H1 (cell line): ENCODE data around the gene MAVS. TPM values are rescaled to one million over a fixed set of nuclear protein-coding genes. Genes with fewer than 3 reads are reported as not detected.
"Not testable (repeated sequence)": the region's sequence is repeated elsewhere in the genome, so short reads cannot be mapped to it uniquely, and the experiment has no call there.

Experiments
- CTCF ChIA-PET: fragments of 300-600 bp; sonication (Branson Sonifier 250); formaldehyde crosslinking; loops from one replicate; lab custom pipeline; 2021; ENCODE audit not compliant: partially characterized antibody; lab: Charles Lee
- POLR2A ChIA-PET: fragments of 300-600 bp; sonication (Branson Sonifier 250); formaldehyde crosslinking; loops from one replicate; lab custom pipeline; 2021; ENCODE audit warnings: inconsistent platforms; ENCODE audit not compliant: partially characterized antibody; lab: Charles Lee
- DNase-seq, 2 experiments: peaks; one replicate each; pipeline versions ENCODE4 v3.0.0 to v3.0.0-alpha.2; 2010 to 2022; ENCODE audit warnings: low spot score in 2 of 2, low read depth in 1 of 2, mixed read lengths in 1 of 2
- FAIRE-seq: peaks from 2 replicates; lab custom pipeline; 2011; peaks lifted over from hg19 to GRCh38; lab: Jason Lieb, UNC
- H2AFZ ChIP-seq: 2 replicates; pipeline ENCODE4 v1.8.1; 2012; ENCODE audit warnings: low read length, inconsistent platforms
- H2AK5ac ChIP-seq: 2 replicates; pipeline ENCODE4 v1.6.1; 2013; ENCODE audit warnings: low read depth, low read length
- H2BK120ac ChIP-seq: replicated peaks from 2 replicates; pipeline ENCODE3; 2013; ENCODE audit warnings: low read depth, low read length, inconsistent platforms
- H2BK12ac ChIP-seq: 2 replicates; pipeline ENCODE4 v1.6.1; 2013; ENCODE audit warnings: low read depth, low read length
- H2BK15ac ChIP-seq: 2 replicates; pipeline ENCODE4 v1.6.1; 2013; ENCODE audit warnings: low read length
- H2BK20ac ChIP-seq: 2 replicates; pipeline ENCODE4 v1.6.1; 2013; ENCODE audit warnings: low read length
- H2BK5ac ChIP-seq: 2 replicates; pipeline ENCODE4 v1.6.1; 2013; ENCODE audit warnings: low read depth, low read length
- H3K14ac ChIP-seq: 2 replicates; pipeline ENCODE4 v1.6.1; 2013; ENCODE audit warnings: inconsistent platforms; ENCODE audit not compliant: insufficient read length
- H3K18ac ChIP-seq: 2 replicates; pipeline ENCODE4 v1.6.1; 2013; ENCODE audit warnings: low read length; ENCODE audit errors: extremely low read depth
- H3K23ac ChIP-seq: 2 replicates; pipeline ENCODE4 v1.6.1; 2013; ENCODE audit warnings: inconsistent platforms; ENCODE audit not compliant: insufficient read length
- H3K23me2 ChIP-seq: 2 replicates; pipeline ENCODE4 v1.6.1; 2013; ENCODE audit warnings: low read depth, low read length
- H3K27ac ChIP-seq: 2 replicates; pipeline ENCODE4 v1.6.1; 2011; ENCODE audit warnings: low read depth, low read length, inconsistent platforms
- H3K27me3 ChIP-seq, 4 experiments: replicated peaks in 1 of 4; 1 replicate in 1 of 4; 2 replicates in 3 of 4; pipeline versions ENCODE4 v1.6.1 to v1.8.1; 2011 to 2013; ENCODE audit warnings: low read length in 3 of 4, mild to moderate bottlenecking in 3 of 4, inconsistent platforms in 2 of 4, mixed read lengths in 2 of 4, moderate library complexity in 1 of 4; ENCODE audit not compliant: control insufficient read depth in 3 of 4, insufficient read depth in 3 of 4; ENCODE audit errors: extremely low read depth in 1 of 4
- H3K36me3 ChIP-seq, 4 experiments: 2 replicates each; pipeline versions ENCODE4 v1.6.1 to v1.8.1; 2011 to 2013; ENCODE audit warnings: mild to moderate bottlenecking in 4 of 4, low read length in 3 of 4, moderate library complexity in 2 of 4, control low read depth in 1 of 4, inconsistent platforms in 1 of 4; ENCODE audit not compliant: insufficient read depth in 4 of 4, control insufficient read depth in 2 of 4
- H3K4ac ChIP-seq: replicated peaks from 2 replicates; pipeline ENCODE3; 2013; ENCODE audit warnings: low read length, low read depth, mixed read lengths, inconsistent platforms; ENCODE audit not compliant: insufficient read length
- H3K4me1 ChIP-seq, 4 experiments: replicated peaks in 1 of 4; 1 replicate in 1 of 4; 2 replicates in 3 of 4; pipeline versions ENCODE4 v1.6.1 to v1.8.1; 2011 to 2013; ENCODE audit warnings: low read length in 3 of 4, inconsistent platforms in 2 of 4, mixed read lengths in 1 of 4; ENCODE audit not compliant: insufficient read depth in 4 of 4, control insufficient read depth in 3 of 4
- H3K4me2 ChIP-seq, 2 experiments: 2 replicates each; pipeline versions ENCODE4 v1.6.1 to v1.8.1; 2011 to 2013; ENCODE audit warnings: low read depth in 2 of 2, low read length in 2 of 2, control low read depth in 1 of 2, inconsistent platforms in 1 of 2, mild to moderate bottlenecking in 1 of 2; ENCODE audit not compliant: insufficient read depth in 1 of 2
- H3K4me3 ChIP-seq, 4 experiments: fragments of 200-600, 300-600 bp in 1 of 4; sonication (generic), shearing (Covaris generic), sonication (Bioruptor Twin) in 1 of 4; 2 replicates each; pipeline versions ENCODE4 v1.5.1 to v1.8.1; 2011 to 2016; ENCODE audit warnings: low read length in 4 of 4, low read depth in 3 of 4, control low read depth in 2 of 4, inconsistent platforms in 2 of 4, mild to moderate bottlenecking in 2 of 4, mixed read lengths in 1 of 4, moderate library complexity in 1 of 4; ENCODE audit not compliant: insufficient read depth in 2 of 4; ENCODE audit errors: extremely low read depth in 1 of 4
- H3K56ac ChIP-seq: replicated peaks from 2 replicates; pipeline ENCODE3; 2013; ENCODE audit warnings: low read depth, mild to moderate bottlenecking, mixed read lengths, low read length, inconsistent platforms; ENCODE audit not compliant: insufficient read length
- H3K79me1 ChIP-seq: 2 replicates; pipeline ENCODE4 v1.6.1; 2013; ENCODE audit warnings: low read depth, low read length, control low read depth
- H3K79me2 ChIP-seq, 2 experiments: 2 replicates each; pipeline versions ENCODE4 v1.6.1 to v1.8.1; 2012 to 2013; ENCODE audit warnings: low read length in 2 of 2, mild to moderate bottlenecking in 2 of 2, inconsistent platforms in 1 of 2; ENCODE audit not compliant: insufficient read depth in 2 of 2, control insufficient read depth in 1 of 2
- H3K9ac ChIP-seq, 4 experiments: replicated peaks in 1 of 4; 1 replicate in 1 of 4; 2 replicates in 3 of 4; pipeline versions ENCODE4 v1.6.1 to v1.8.1; 2011 to 2013; ENCODE audit warnings: low read depth in 3 of 4, low read length in 3 of 4, control low read depth in 2 of 4, mild to moderate bottlenecking in 2 of 4, moderate library complexity in 2 of 4, inconsistent platforms in 1 of 4; ENCODE audit errors: extremely low read depth in 1 of 4
- H3K9me3 ChIP-seq, 2 experiments: 2 replicates each; pipeline versions ENCODE4 v1.6.1 to v1.8.1; 2012 to 2013; ENCODE audit warnings: mild to moderate bottlenecking in 2 of 2, moderate library complexity in 2 of 2, control low read depth in 1 of 2, inconsistent platforms in 1 of 2, low read depth in 1 of 2, low read length in 1 of 2, mixed read lengths in 1 of 2; ENCODE audit not compliant: insufficient read depth in 2 of 2
- H4K20me1 ChIP-seq, 2 experiments: replicated peaks in 1 of 2; 2 replicates each; pipeline versions ENCODE3 to v1.8.1; 2011 to 2013; ENCODE audit warnings: inconsistent platforms in 2 of 2, low read length in 2 of 2, mild to moderate bottlenecking in 1 of 2; ENCODE audit not compliant: insufficient read depth in 2 of 2, control insufficient read depth in 1 of 2
- H4K5ac ChIP-seq: 2 replicates; pipeline ENCODE4 v1.6.1; 2013; ENCODE audit warnings: low read length, low read depth, mixed read lengths, inconsistent platforms; ENCODE audit not compliant: insufficient read length
- H4K8ac ChIP-seq: 2 replicates; pipeline ENCODE4 v1.8.0; 2013; ENCODE audit warnings: mild to moderate bottlenecking, moderate library complexity, low read length, inconsistent platforms; ENCODE audit not compliant: insufficient read depth; ENCODE audit errors: extremely low read depth
- H4K91ac ChIP-seq: replicated peaks from 2 replicates; pipeline ENCODE3; 2013; ENCODE audit warnings: low read length, mixed read lengths, inconsistent platforms; ENCODE audit not compliant: insufficient read length
- WGBS, 2 experiments: shearing (Covaris generic) in 1 of 2; methylation state at CpG; one replicate each; pipeline versions ENCODE4 v1.1.6 to v1.1.7; 2013 to 2015; ENCODE audit warnings: low lambda C conversion rate in 2 of 2, mixed read lengths in 2 of 2, inconsistent platforms in 1 of 2, low coverage in 1 of 2, missing lambda C conversion rate in 1 of 2; ENCODE audit not compliant: insufficient replicate concordance in 2 of 2, insufficient coverage in 1 of 2, insufficient read length in 1 of 2; ENCODE audit errors: extremely low coverage in 1 of 2, missing lambda C conversion rate in 1 of 2; 5-methylcytosine and 5-hydroxymethylcytosine counted together
- polyA plus RNA-seq, 7 experiments: library from polyadenylated mRNA; depleted of rRNA in 3 of 7; stranded (reverse) in 5 of 7; unstranded in 2 of 7; fragments of >200 nt in 5 of 7; fragments of 200-250 nt in 2 of 7; gene quantifications; 1 replicate in 5 of 7; 2 replicates in 1 of 7; 4 replicates in 1 of 7; pipeline versions ENCODE4 v1.2.1 to v1.2.3, GENCODE V29; 2011 to 2013; ENCODE audit warnings: missing spikeins in 2 of 7, mixed read lengths in 2 of 7
- total RNA-seq: library from RNA; stranded (reverse); fragmentation: NEBNext Ultra II Directional; extraction: Animal tissue kit (Norgen Biotek cat#: 25700); gene quantifications from 2 replicates; pipeline ENCODE4 v1.2.1, GENCODE V29; 2021

Gene MAVS
- total and polyA plus RNA-seq, 2 of the 8 experiments (the other 6 are each of a cell fraction or from before 2014, with no cell fraction given), result 9.9 to 24.3 TPM

- H3K9ac ChIP-seq, H2BK5ac ChIP-seq, H3K79me1 ChIP-seq, H4K91ac ChIP-seq, H3K4ac ChIP-seq, H2BK20ac ChIP-seq, H3K4me1 ChIP-seq, H3K18ac ChIP-seq, H3K56ac ChIP-seq, DNase-seq, H2BK15ac ChIP-seq, H2BK120ac ChIP-seq, H3K23me2 ChIP-seq, H3K14ac ChIP-seq, H3K27ac ChIP-seq, H3K4me2 ChIP-seq, H3K36me3 ChIP-seq, H3K23ac ChIP-seq, H2BK12ac ChIP-seq, H3K27me3 ChIP-seq, H4K5ac ChIP-seq, H3K4me3 ChIP-seq, H2AFZ ChIP-seq, H2AK5ac ChIP-seq, H4K20me1 ChIP-seq, H4K8ac ChIP-seq, FAIRE-seq, H3K79me2 ChIP-seq, H3K9me3 ChIP-seq: not testable (repeated sequence)
- POLR2A ChIA-PET, result interaction anchor here (0.6 to 6.3 kb wide), 6 partner anchors 9 to 180 kb away, joined by 3 to 34 read pairs (median 6); partner anchors contain the start of gene PANK2
- CTCF ChIA-PET, result interaction anchor here (0.6 to 2.1 kb wide), 6 partner anchors 9 to 213 kb away, joined by 3 to 9 read pairs (median 4); partner anchors contain the start of gene AP5S1
- WGBS, 2 experiments, result 90% methylated on average over 3 of the region's 4 CpGs; no CpG with 5 or more reads in 1 of the 2 experiments
Observed at GRCh38 chr20:3878921-3879274, 32.3 kb downstream of the MAVS start.
